GM21447 (cell line): ENCODE results near the gene APC.
"Not testable (repeated sequence)": the region's sequence is repeated elsewhere in the genome, so short reads cannot be mapped to it uniquely, and the experiment has no call there.

Experiments used
- ATAC-seq: cut with Tn5 transposase; IDR thresholded peaks from one replicate; pipeline ENCODE4 v1.9.1; 2021; ENCODE audit not compliant: unreplicated experiment

APC gene

GRCh38 chr5:112848116-112848811 is 110.6 kb downstream of the APC start:
- ATAC-seq = peak; percentile 99

- no peak for ATAC-seq
These were observed 112.2 kb downstream of the APC start for GRCh38 chr5:112849912-112850311.

GRCh38 chr5:112854651-112855050 is 117.0 kb downstream of the APC start:
- no peak for ATAC-seq

- ATAC-seq = no peak
These were observed 120.2 kb downstream of the APC start for GRCh38 chr5:112857866-112858265.

GRCh38 chr5:112860571-112860928 is 122.9 kb downstream of the APC start:
- not testable (repeated sequence) for ATAC-seq

- ATAC-seq = peak; percentile 99
These were observed 123.4 kb downstream of the APC start, which contains the start of gene SRP19 for GRCh38 chr5:112860929-112861637. TSS of gene SRP19 (plus strand) at chr5:112861287. CDS start at chr5:112861377, 90 bp downstream.

GRCh38 chr5:112861638-112861985 is 123.9 kb downstream of the APC start:
- no peak for ATAC-seq

GRCh38 chr5:112862085-112862484 is 124.4 kb downstream of the APC start:
- no peak for ATAC-seq

- ATAC-seq = no peak
These were observed 125.9 kb downstream of the APC start for GRCh38 chr5:112863549-112863948.

- ATAC-seq = no peak
These were observed 127.4 kb downstream of the APC start for GRCh38 chr5:112865128-112865527.

- no peak for ATAC-seq
These were observed 129.1 kb downstream of the APC start for GRCh38 chr5:112866739-112867138.

GRCh38 chr5:112867411-112867810 is 129.7 kb downstream of the APC start:
- no peak for ATAC-seq

- peak; percentile 82 for ATAC-seq
These were observed 132.3 kb downstream of the APC start for GRCh38 chr5:112869948-112870347.

GRCh38 chr5:112870966-112871365 is 133.3 kb downstream of the APC start:
- no peak for ATAC-seq

- ATAC-seq = no peak
These were observed 138.7 kb downstream of the APC start for GRCh38 chr5:112876362-112876761.

GRCh38 chr5:112878101-112878500 is 140.4 kb downstream of the APC start:
- no peak for ATAC-seq

GRCh38 chr5:112878760-112879159 is 141.1 kb downstream of the APC start:
- peak; percentile 65 for ATAC-seq

- no peak for ATAC-seq
These were observed 142.7 kb downstream of the APC start for GRCh38 chr5:112880219-112880964.

GRCh38 chr5:112883192-112883591 is 145.5 kb downstream of the APC start:
- no peak for ATAC-seq

- no peak for ATAC-seq
These were observed 147.3 kb downstream of the APC start for GRCh38 chr5:112885001-112885400.

- no peak for ATAC-seq
These were observed 149.3 kb downstream of the APC start for GRCh38 chr5:112886975-112887374.

GRCh38 chr5:112892066-112892465 is 154.4 kb downstream of the APC start:
- not testable (repeated sequence) for ATAC-seq
